Measurements from ENCODE around the gene MRS2.

GRCh38 chr6:24397631-24398030, 5.1 kb upstream of the MRS2 start:
- TF ChIP-seq CTCF (IDR thresholded peaks at IDR 0.05) (no peak), CHD2 (IDR thresholded peaks at IDR 0.05; ENCODE audit: low read length, partially characterized antibody) (no peak), EZH2phosphoT487 (IDR thresholded peaks at IDR 0.05; ENCODE audit: borderline replicate concordance, low read depth) (no peak), JUND (IDR thresholded peaks at IDR 0.05) (no peak), POLR2AphosphoS5 (IDR thresholded peaks at IDR 0.05; ENCODE audit: low read depth, low read length) (no peak), FOXM1 (IDR thresholded peaks at IDR 0.05; ENCODE audit: low read depth) (no peak), REST (IDR thresholded peaks at IDR 0.05; ENCODE audit: low read depth, low read length) (no peak), GABPA (IDR thresholded peaks at IDR 0.05; ENCODE audit: low read depth) (no peak), PBX3 (IDR thresholded peaks at IDR 0.05) (no peak), MAX (IDR thresholded peaks at IDR 0.05; ENCODE audit: low read depth) (no peak), ELF1 (IDR thresholded peaks at IDR 0.05) (no peak), MXI1 (IDR thresholded peaks at IDR 0.05; ENCODE audit: low read depth, low read length) (no peak)

Data from SK-N-SH (cell line).